ENCODE data around the gene RAP1GAP2.
A peak's percentile ranks its signal among the peaks of the same experiment; 100 is the strongest.

DNA sequence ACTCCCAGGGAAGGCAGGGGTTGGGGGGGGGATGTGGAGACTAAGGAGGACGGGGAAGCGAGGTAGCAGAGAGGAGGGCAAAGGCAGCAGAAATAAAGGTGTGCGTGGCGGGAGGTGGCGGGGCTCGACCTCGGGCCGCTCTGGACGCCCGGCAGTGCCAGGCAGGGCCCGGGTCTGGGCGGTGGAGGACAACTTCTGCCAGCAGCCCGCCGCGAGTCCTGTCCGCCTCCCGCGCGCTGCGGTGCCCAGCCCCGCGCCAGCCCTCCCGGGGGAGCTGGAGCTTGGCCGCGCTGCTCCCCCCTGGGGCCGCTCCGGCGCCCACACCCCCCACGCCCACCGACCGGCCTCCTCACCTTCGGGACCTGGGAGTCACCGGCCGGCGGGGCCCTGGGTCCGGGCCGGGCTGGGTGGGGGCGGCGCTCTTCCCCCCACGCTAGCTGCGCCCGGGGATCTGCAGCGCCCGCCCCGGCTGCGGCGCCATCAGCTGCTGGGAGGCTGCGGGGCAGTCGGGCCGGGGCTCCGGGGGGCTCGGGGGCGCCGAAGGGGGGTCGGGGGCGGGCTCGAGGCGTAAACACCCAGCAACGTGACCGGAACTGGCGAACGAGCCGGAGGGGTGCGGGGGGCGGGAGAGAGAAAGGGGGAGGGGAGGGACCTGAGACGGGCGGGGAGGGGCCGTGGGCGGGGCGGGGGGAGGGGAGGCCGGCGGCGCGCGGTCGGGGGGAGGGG, 47.0 kb upstream of the RAP1GAP2 start, which contains the start of gene CCDC92B:
- TF ChIP-seq, protein P1, sequence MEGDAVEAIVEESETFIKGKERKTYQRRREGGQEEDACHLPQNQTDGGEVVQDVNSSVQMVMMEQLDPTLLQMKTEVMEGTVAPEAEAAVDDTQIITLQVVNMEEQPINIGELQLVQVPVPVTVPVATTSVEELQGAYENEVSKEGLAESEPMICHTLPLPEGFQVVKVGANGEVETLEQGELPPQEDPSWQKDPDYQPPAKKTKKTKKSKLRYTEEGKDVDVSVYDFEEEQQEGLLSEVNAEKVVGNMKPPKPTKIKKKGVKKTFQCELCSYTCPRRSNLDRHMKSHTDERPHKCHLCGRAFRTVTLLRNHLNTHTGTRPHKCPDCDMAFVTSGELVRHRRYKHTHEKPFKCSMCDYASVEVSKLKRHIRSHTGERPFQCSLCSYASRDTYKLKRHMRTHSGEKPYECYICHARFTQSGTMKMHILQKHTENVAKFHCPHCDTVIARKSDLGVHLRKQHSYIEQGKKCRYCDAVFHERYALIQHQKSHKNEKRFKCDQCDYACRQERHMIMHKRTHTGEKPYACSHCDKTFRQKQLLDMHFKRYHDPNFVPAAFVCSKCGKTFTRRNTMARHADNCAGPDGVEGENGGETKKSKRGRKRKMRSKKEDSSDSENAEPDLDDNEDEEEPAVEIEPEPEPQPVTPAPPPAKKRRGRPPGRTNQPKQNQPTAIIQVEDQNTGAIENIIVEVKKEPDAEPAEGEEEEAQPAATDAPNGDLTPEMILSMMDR (IDR thresholded peaks at IDR 0.05) = no peak
- TF ChIP-seq, protein P2, sequence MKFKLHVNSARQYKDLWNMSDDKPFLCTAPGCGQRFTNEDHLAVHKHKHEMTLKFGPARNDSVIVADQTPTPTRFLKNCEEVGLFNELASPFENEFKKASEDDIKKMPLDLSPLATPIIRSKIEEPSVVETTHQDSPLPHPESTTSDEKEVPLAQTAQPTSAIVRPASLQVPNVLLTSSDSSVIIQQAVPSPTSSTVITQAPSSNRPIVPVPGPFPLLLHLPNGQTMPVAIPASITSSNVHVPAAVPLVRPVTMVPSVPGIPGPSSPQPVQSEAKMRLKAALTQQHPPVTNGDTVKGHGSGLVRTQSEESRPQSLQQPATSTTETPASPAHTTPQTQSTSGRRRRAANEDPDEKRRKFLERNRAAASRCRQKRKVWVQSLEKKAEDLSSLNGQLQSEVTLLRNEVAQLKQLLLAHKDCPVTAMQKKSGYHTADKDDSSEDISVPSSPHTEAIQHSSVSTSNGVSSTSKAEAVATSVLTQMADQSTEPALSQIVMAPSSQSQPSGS (CRISPR knock-in tag; IDR thresholded peaks at IDR 0.05; ENCODE audit: borderline replicate concordance, low read depth) = no peak
- TF ChIP-seq MYBL2 (CRISPR knock-in tag; IDR thresholded peaks at IDR 0.05) (no peak), CREB1 (CRISPR knock-in tag; IDR thresholded peaks at IDR 0.05) (no peak), SMAD4 (CRISPR knock-in tag; IDR thresholded peaks at IDR 0.05) (no peak)
- TF ChIP-seq, protein P3, sequence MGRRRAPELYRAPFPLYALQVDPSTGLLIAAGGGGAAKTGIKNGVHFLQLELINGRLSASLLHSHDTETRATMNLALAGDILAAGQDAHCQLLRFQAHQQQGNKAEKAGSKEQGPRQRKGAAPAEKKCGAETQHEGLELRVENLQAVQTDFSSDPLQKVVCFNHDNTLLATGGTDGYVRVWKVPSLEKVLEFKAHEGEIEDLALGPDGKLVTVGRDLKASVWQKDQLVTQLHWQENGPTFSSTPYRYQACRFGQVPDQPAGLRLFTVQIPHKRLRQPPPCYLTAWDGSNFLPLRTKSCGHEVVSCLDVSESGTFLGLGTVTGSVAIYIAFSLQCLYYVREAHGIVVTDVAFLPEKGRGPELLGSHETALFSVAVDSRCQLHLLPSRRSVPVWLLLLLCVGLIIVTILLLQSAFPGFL (CRISPR knock-in tag; IDR thresholded peaks at IDR 0.05; ENCODE audit: borderline replicate concordance) = no peak
- TF ChIP-seq, protein P4, sequence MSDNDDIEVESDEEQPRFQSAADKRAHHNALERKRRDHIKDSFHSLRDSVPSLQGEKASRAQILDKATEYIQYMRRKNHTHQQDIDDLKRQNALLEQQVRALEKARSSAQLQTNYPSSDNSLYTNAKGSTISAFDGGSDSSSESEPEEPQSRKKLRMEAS (CRISPR knock-in tag; IDR thresholded peaks at IDR 0.05) = 0 out of 2 replicates have a peak, but pooled peaks have one; percentile 19
- TF ChIP-seq, protein P5, sequence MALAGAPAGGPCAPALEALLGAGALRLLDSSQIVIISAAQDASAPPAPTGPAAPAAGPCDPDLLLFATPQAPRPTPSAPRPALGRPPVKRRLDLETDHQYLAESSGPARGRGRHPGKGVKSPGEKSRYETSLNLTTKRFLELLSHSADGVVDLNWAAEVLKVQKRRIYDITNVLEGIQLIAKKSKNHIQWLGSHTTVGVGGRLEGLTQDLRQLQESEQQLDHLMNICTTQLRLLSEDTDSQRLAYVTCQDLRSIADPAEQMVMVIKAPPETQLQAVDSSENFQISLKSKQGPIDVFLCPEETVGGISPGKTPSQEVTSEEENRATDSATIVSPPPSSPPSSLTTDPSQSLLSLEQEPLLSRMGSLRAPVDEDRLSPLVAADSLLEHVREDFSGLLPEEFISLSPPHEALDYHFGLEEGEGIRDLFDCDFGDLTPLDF (CRISPR knock-in tag; IDR thresholded peaks at IDR 0.05) = no peak
- TF ChIP-seq, protein P6, sequence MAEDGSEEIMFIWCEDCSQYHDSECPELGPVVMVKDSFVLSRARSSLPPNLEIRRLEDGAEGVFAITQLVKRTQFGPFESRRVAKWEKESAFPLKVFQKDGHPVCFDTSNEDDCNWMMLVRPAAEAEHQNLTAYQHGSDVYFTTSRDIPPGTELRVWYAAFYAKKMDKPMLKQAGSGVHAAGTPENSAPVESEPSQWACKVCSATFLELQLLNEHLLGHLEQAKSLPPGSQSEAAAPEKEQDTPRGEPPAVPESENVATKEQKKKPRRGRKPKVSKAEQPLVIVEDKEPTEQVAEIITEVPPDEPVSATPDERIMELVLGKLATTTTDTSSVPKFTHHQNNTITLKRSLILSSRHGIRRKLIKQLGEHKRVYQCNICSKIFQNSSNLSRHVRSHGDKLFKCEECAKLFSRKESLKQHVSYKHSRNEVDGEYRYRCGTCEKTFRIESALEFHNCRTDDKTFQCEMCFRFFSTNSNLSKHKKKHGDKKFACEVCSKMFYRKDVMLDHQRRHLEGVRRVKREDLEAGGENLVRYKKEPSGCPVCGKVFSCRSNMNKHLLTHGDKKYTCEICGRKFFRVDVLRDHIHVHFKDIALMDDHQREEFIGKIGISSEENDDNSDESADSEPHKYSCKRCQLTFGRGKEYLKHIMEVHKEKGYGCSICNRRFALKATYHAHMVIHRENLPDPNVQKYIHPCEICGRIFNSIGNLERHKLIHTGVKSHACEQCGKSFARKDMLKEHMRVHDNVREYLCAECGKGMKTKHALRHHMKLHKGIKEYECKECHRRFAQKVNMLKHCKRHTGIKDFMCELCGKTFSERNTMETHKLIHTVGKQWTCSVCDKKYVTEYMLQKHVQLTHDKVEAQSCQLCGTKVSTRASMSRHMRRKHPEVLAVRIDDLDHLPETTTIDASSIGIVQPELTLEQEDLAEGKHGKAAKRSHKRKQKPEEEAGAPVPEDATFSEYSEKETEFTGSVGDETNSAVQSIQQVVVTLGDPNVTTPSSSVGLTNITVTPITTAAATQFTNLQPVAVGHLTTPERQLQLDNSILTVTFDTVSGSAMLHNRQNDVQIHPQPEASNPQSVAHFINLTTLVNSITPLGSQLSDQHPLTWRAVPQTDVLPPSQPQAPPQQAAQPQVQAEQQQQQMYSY (CRISPR knock-in tag; IDR thresholded peaks at IDR 0.05) = no peak
- TF ChIP-seq, protein P7, sequence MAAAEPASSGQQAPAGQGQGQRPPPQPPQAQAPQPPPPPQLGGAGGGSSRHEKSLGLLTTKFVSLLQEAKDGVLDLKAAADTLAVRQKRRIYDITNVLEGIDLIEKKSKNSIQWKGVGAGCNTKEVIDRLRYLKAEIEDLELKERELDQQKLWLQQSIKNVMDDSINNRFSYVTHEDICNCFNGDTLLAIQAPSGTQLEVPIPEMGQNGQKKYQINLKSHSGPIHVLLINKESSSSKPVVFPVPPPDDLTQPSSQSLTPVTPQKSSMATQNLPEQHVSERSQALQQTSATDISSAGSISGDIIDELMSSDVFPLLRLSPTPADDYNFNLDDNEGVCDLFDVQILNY (CRISPR knock-in tag; IDR thresholded peaks at IDR 0.05) = no peak
- TF ChIP-seq, protein P8, sequence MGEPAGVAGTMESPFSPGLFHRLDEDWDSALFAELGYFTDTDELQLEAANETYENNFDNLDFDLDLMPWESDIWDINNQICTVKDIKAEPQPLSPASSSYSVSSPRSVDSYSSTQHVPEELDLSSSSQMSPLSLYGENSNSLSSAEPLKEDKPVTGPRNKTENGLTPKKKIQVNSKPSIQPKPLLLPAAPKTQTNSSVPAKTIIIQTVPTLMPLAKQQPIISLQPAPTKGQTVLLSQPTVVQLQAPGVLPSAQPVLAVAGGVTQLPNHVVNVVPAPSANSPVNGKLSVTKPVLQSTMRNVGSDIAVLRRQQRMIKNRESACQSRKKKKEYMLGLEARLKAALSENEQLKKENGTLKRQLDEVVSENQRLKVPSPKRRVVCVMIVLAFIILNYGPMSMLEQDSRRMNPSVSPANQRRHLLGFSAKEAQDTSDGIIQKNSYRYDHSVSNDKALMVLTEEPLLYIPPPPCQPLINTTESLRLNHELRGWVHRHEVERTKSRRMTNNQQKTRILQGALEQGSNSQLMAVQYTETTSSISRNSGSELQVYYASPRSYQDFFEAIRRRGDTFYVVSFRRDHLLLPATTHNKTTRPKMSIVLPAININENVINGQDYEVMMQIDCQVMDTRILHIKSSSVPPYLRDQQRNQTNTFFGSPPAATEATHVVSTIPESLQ (CRISPR knock-in tag; IDR thresholded peaks at IDR 0.05) = no peak
- TF ChIP-seq, protein P9, sequence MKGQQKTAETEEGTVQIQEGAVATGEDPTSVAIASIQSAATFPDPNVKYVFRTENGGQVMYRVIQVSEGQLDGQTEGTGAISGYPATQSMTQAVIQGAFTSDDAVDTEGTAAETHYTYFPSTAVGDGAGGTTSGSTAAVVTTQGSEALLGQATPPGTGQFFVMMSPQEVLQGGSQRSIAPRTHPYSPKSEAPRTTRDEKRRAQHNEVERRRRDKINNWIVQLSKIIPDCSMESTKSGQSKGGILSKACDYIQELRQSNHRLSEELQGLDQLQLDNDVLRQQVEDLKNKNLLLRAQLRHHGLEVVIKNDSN (CRISPR knock-in tag; IDR thresholded peaks at IDR 0.05) = no peak
- TF ChIP-seq, protein P10, sequence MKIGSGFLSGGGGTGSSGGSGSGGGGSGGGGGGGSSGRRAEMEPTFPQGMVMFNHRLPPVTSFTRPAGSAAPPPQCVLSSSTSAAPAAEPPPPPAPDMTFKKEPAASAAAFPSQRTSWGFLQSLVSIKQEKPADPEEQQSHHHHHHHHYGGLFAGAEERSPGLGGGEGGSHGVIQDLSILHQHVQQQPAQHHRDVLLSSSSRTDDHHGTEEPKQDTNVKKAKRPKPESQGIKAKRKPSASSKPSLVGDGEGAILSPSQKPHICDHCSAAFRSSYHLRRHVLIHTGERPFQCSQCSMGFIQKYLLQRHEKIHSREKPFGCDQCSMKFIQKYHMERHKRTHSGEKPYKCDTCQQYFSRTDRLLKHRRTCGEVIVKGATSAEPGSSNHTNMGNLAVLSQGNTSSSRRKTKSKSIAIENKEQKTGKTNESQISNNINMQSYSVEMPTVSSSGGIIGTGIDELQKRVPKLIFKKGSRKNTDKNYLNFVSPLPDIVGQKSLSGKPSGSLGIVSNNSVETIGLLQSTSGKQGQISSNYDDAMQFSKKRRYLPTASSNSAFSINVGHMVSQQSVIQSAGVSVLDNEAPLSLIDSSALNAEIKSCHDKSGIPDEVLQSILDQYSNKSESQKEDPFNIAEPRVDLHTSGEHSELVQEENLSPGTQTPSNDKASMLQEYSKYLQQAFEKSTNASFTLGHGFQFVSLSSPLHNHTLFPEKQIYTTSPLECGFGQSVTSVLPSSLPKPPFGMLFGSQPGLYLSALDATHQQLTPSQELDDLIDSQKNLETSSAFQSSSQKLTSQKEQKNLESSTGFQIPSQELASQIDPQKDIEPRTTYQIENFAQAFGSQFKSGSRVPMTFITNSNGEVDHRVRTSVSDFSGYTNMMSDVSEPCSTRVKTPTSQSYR (CRISPR knock-in tag; IDR thresholded peaks at IDR 0.05) = no peak
- TF ChIP-seq, protein P11, sequence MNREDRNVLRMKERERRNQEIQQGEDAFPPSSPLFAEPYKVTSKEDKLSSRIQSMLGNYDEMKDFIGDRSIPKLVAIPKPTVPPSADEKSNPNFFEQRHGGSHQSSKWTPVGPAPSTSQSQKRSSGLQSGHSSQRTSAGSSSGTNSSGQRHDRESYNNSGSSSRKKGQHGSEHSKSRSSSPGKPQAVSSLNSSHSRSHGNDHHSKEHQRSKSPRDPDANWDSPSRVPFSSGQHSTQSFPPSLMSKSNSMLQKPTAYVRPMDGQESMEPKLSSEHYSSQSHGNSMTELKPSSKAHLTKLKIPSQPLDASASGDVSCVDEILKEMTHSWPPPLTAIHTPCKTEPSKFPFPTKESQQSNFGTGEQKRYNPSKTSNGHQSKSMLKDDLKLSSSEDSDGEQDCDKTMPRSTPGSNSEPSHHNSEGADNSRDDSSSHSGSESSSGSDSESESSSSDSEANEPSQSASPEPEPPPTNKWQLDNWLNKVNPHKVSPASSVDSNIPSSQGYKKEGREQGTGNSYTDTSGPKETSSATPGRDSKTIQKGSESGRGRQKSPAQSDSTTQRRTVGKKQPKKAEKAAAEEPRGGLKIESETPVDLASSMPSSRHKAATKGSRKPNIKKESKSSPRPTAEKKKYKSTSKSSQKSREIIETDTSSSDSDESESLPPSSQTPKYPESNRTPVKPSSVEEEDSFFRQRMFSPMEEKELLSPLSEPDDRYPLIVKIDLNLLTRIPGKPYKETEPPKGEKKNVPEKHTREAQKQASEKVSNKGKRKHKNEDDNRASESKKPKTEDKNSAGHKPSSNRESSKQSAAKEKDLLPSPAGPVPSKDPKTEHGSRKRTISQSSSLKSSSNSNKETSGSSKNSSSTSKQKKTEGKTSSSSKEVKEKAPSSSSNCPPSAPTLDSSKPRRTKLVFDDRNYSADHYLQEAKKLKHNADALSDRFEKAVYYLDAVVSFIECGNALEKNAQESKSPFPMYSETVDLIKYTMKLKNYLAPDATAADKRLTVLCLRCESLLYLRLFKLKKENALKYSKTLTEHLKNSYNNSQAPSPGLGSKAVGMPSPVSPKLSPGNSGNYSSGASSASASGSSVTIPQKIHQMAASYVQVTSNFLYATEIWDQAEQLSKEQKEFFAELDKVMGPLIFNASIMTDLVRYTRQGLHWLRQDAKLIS (CRISPR knock-in tag; IDR thresholded peaks at IDR 0.05; ENCODE audit: borderline replicate concordance) = no peak
